Measurements from ENCODE around the gene CALR3. TPM values are rescaled to one million over a fixed set of nuclear protein-coding genes. Genes with fewer than 3 reads are reported as not detected.

CALR3 gene
- total and polyA plus RNA-seq, 10 of the 15 experiments (the other 5 are each of a cell fraction or from before 2014, with no cell fraction given) = 0.05 to 0.45 (median 0.12) TPM; not detected in 2

GRCh38 chr19:16470911-16471811, 24.8 kb downstream of the CALR3 start (continued):
- TF ChIP-seq ZBTB11 (CRISPR knock-in tag; IDR thresholded peaks at IDR 0.05) (no peak), TAF1 (IDR thresholded peaks at IDR 0.05; ENCODE audit: borderline replicate concordance, low read depth, low read length) (0 out of 2 replicates have a peak, but pooled peaks have one; percentile 3), SMAD1 (IDR thresholded peaks at IDR 0.05; ENCODE audit: low read depth, partially characterized antibody) (no peak), SREBF1 (IDR thresholded peaks at IDR 0.05; ENCODE audit: low read length) (no peak), LARP7 (IDR thresholded peaks at IDR 0.05) (peak; percentile 75)

- DNase-seq (ENCODE audit: low read depth, low spot score) = no peak
- H3K27me3 ChIP-seq (replicated peaks in 1 of 2; ENCODE audit: control insufficient read depth in 2 of 2, insufficient read depth in 2 of 2, low read length in 1 of 2) = no peaks in the 10 kb centered on the region
- H3K4me2 ChIP-seq (ENCODE audit: control insufficient read depth, insufficient read depth) = peak overlapping the region; percentile 99
- ATAC-seq = no peak
- H3K36me3 ChIP-seq (ENCODE audit: control insufficient read depth in 2 of 2, insufficient read depth in 2 of 2, low read length in 1 of 2) = no peaks in the 10 kb centered on the region; a peak in 1 of 4 replicates
- H3K9ac ChIP-seq (ENCODE audit: control insufficient read depth, insufficient read depth, low read length) = peak overlapping the region; percentile 80; the same call in 1 of the 2 replicates
- ChIA-PET POLR2A (interaction anchor here (0.6 to 1.6 kb wide), 3 partner anchors 13 to 232 kb away, joined by 3 to 4 read pairs (median 3); no protein-coding TSS in a partner anchor), CTCF (interaction anchor here (1.2 kb wide), 1 partner anchor 26 kb away, joined by 6 read pairs; no protein-coding TSS in a partner anchor), RAD21 (ENCODE audit: unreplicated experiment) (interaction anchor here (0.9 kb wide), 1 partner anchor 21 kb away, joined by 4 read pairs; no protein-coding TSS in a partner anchor), SMC1A (ENCODE audit: uncharacterized antibody, unreplicated experiment) (interaction anchor here (1.0 to 2.0 kb wide), 7 partner anchors 15 to 53 kb away, joined by 3 to 8 read pairs (median 5); no protein-coding TSS in a partner anchor)
- no TSS peak for BruUV-seq (replicated peaks)
- 55% methylated on average over 7 of the region's 7 CpGs for WGBS (ENCODE audit: insufficient coverage, insufficient replicate concordance, low lambda C conversion rate, missing lambda C conversion rate)
- peaks cover 4% of the 10 kb centered on the region; the same call in 1 of the 2 replicates for H4K20me1 ChIP-seq (ENCODE audit: control insufficient read depth, insufficient read depth)
- in situ Hi-C loops (cut with MboI) (no loop called here), intact Hi-C loops (cut with micrococcal nuclease; ENCODE audit: unreplicated experiment) (no loop called here)
- peak overlapping the region; percentile 76 for H3K4me3 ChIP-seq
- H3K27ac ChIP-seq (ENCODE audit: control insufficient read depth, insufficient read depth) = peak overlapping the region; percentile 75; the same call in 1 of the 2 replicates
- H3K9me3 ChIP-seq (replicated peaks; ENCODE audit: control insufficient read depth, insufficient read depth, low read length) = no peaks in the 10 kb centered on the region; the same call in 2 of the 3 replicates
- H3K79me2 ChIP-seq (ENCODE audit: control insufficient read depth, insufficient read depth, low read length) = peaks cover 55% of the 10 kb centered on the region
- no peak overlapping the region for H2AFZ ChIP-seq (ENCODE audit: control insufficient read depth, low read depth, low read length)
- no peak for FAIRE-seq
- H3K4me1 ChIP-seq (ENCODE audit: control insufficient read depth, insufficient read depth, low read length) = peaks cover 8% of the 10 kb centered on the region; the same call in 1 of the 2 replicates
- TF ChIP-seq TARDBP (IDR thresholded peaks at IDR 0.05; ENCODE audit: borderline replicate concordance) (no peak), POLR2AphosphoS5 (IDR thresholded peaks at IDR 0.05; ENCODE audit: low read length) (no peak), SIN3A (IDR thresholded peaks at IDR 0.05; ENCODE audit: low read depth, low read length) (no peak), NFXL1 (IDR thresholded peaks at IDR 0.05; ENCODE audit: borderline replicate concordance) (no peak), SUPT20H (IDR thresholded peaks at IDR 0.05; ENCODE audit: borderline replicate concordance, control insufficient read depth, low read depth, low read length) (no peak), POLR2AphosphoS2 (IDR thresholded peaks at IDR 0.05; ENCODE audit: low read depth, low read length) (no peak), REST (IDR thresholded peaks at IDR 0.05; ENCODE audit: low read depth, low read length) (no peak)
Measured at GRCh38 chr19:16470541-16470910, 25.4 kb downstream of the CALR3 start.

Data from GM12878 (cell line).